Measurements from ENCODE around the gene CPED1.

DNA sequence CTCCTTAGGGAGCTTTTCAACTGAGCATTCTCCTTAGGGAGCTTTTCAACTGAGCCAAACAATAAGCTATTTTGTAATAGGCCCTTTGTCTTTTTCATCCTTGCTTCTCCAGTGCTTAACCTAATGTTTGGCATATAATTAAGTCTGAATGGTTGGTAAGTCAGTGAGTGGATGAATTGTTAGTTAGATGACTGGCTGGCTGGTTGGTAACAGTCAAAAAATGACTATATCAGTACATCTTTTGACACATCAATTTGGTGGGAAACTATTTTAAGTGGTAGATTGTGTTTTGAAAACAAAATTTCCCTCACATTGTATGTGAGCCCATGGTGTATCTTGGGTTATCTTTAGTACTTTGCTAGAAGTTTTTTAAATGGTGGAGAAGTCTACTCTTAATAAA, 21.6 kb upstream of the CPED1 start:
- TF ChIP-seq, protein P1, sequence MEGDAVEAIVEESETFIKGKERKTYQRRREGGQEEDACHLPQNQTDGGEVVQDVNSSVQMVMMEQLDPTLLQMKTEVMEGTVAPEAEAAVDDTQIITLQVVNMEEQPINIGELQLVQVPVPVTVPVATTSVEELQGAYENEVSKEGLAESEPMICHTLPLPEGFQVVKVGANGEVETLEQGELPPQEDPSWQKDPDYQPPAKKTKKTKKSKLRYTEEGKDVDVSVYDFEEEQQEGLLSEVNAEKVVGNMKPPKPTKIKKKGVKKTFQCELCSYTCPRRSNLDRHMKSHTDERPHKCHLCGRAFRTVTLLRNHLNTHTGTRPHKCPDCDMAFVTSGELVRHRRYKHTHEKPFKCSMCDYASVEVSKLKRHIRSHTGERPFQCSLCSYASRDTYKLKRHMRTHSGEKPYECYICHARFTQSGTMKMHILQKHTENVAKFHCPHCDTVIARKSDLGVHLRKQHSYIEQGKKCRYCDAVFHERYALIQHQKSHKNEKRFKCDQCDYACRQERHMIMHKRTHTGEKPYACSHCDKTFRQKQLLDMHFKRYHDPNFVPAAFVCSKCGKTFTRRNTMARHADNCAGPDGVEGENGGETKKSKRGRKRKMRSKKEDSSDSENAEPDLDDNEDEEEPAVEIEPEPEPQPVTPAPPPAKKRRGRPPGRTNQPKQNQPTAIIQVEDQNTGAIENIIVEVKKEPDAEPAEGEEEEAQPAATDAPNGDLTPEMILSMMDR (IDR thresholded peaks at IDR 0.05): no peak
- no peak for TF ChIP-seq EZH2 (IDR thresholded peaks at IDR 0.05)
